HUES48 (cell line): ENCODE measurements around the gene TMEM200B.
"Not testable (repeated sequence)": the region's sequence is repeated elsewhere in the genome, so short reads cannot be mapped to it uniquely, and the experiment has no call there.

ENCODE experiments used
- H3K27ac ChIP-seq: one replicate; pipeline ENCODE4 v1.7.0; 2013; ENCODE audit warnings: low read depth, low read length, inconsistent platforms
- H3K27me3 ChIP-seq: 2 replicates; pipeline ENCODE4 v1.6.1; 2013; ENCODE audit warnings: mild to moderate bottlenecking, low read length; ENCODE audit not compliant: control insufficient read depth, insufficient read depth
- H3K36me3 ChIP-seq: 2 replicates; pipeline ENCODE4 v1.6.1; 2013; ENCODE audit warnings: low read length; ENCODE audit not compliant: control insufficient read depth, insufficient read depth
- H3K4me1 ChIP-seq: 2 replicates; pipeline ENCODE4 v1.6.1; 2013; ENCODE audit warnings: mild to moderate bottlenecking, low read length; ENCODE audit not compliant: control insufficient read depth, insufficient read depth
- H3K4me3 ChIP-seq: 2 replicates; pipeline ENCODE4 v1.5.1; 2013; ENCODE audit warnings: mild to moderate bottlenecking, low read depth, low read length
- H3K9ac ChIP-seq: 2 replicates; pipeline ENCODE4 v1.6.1; 2013; ENCODE audit warnings: mild to moderate bottlenecking, low read depth, low read length, moderate library complexity
- H3K9me3 ChIP-seq: 2 replicates; pipeline ENCODE4 v1.6.1; 2013; ENCODE audit warnings: low read length; ENCODE audit not compliant: control insufficient read depth, insufficient read depth

Gene TMEM200B

GRCh38 chr1:29133861-29134694 lies 10.4 kb upstream of the TMEM200B start:
- Histone ChIP-seq H3K4me3 (no peak overlapping the region), H3K9ac (no peak overlapping the region), H3K27ac (no peak overlapping the region), H3K4me1 (peaks cover 3% of the 10 kb centered on the region; the same call in 1 of the 2 replicates), H3K27me3 (no peaks in the 10 kb centered on the region), H3K9me3 (no peaks in the 10 kb centered on the region), H3K36me3 (no peaks in the 10 kb centered on the region)

DNA sequence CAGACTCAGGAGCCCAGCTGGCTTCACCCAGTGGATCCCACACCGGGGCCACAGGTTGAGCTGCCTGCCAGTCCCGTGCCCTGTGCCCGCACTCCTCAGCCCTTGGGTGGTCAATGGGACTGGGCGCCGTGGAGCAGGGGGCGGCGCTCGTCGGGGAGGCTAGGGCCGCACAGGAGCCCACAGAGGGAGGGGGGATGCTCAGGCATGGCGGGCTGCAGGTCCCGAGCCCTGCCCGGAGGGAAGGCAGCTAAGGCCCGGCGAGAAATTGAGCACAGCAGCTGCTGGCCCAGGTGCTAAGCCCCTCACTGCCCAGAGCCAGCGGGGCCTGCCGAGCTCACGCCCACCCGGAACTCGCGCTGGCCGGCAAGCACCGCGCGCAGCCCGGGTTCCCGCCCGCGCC lies 7.4 kb upstream of the TMEM200B start:
- not testable (repeated sequence) for H3K36me3 ChIP-seq, H3K9ac ChIP-seq, H3K4me1 ChIP-seq, H3K27me3 ChIP-seq, H3K4me3 ChIP-seq, H3K27ac ChIP-seq, H3K9me3 ChIP-seq

DNA sequence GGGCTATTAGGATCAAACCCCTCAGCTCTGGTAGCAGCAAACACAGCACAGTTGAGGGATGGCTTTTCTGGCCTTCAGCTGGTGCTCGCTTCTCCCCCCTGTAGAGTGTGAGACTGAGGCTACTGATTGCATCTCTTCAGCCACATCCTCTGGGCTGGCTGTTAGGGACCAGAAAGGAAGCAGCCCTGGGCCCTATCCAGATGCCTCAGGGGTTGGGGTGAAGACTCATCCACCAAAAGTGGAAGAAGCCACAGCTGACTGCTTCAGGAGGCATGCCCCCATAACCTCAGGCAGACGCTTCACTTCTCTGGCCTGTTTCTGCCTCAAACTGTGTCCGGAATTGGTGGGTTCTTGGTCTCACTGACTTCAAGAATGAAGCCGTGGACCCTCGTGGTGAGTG lies 6.2 kb upstream of the TMEM200B start:
- Histone ChIP-seq H3K9ac (no peak overlapping the region), H3K4me3 (no peak overlapping the region), H3K36me3 (no peaks in the 10 kb centered on the region), H3K27me3 (0 out of 2 replicates have a peak, but pooled peaks cover 5% of the 10 kb centered on the region), H3K9me3 (no peaks in the 10 kb centered on the region), H3K27ac (no peak overlapping the region), H3K4me1 (peaks cover 9% of the 10 kb centered on the region; the same call in 1 of the 2 replicates)

DNA sequence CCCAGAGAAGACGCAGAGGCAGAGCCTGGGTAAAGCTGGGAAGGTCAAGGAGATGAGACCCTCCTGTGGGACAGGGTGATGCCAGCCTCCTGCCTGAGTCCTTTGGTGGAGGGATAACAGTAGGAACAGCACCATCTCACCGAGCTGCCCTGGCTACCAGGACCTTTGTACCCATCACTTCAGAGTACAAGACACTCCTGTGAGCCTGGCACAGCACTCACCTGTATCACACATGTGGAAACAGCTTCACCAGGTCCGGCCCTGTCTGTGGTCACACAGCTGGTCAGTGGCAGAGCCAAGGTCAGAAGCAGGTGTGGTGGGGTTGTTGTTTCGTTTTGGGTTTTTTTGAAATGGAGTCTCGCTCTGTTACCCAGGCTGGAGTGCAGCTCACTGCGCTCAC lies 5.0 kb upstream of the TMEM200B start:
- H3K27me3 ChIP-seq: 0 out of 2 replicates have a peak, but pooled peaks cover 5% of the 10 kb centered on the region
- H3K27ac ChIP-seq: no peak overlapping the region
- peaks cover 11% of the 10 kb centered on the region; the same call in 1 of the 2 replicates for H3K4me1 ChIP-seq
- H3K4me3 ChIP-seq: no peak overlapping the region
- no peaks in the 10 kb centered on the region for H3K36me3 ChIP-seq
- H3K9me3 ChIP-seq: no peaks in the 10 kb centered on the region
- no peak overlapping the region for H3K9ac ChIP-seq

DNA sequence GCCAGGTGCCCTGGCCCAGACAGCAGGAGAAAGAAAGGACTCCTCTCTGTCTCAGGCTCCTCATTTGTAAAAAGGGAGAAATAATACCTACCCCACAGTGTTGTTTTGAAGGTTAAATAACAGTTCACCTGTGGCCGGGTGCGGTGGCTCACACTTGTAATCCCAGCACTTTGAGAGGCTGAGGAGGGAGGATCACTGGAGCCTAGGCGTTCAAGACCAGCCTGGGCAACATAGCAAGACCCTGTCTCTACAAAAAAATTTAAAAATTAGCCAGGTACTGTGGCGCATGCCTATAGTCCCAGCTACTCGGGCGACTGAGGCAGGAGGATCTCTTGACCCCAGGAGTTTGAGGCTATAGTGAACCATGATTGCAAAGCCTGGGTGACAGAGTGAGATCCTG lies 2.5 kb upstream of the TMEM200B start:
- H3K9me3 ChIP-seq: no peaks in the 10 kb centered on the region
- H3K4me3 ChIP-seq: no peak overlapping the region
- H3K36me3 ChIP-seq: no peaks in the 10 kb centered on the region
- no peak overlapping the region for H3K9ac ChIP-seq
- no peak overlapping the region for H3K27ac ChIP-seq
- H3K4me1 ChIP-seq: peaks cover 11% of the 10 kb centered on the region; the same call in 1 of the 2 replicates
- peaks cover 19% of the 10 kb centered on the region for H3K27me3 ChIP-seq

DNA sequence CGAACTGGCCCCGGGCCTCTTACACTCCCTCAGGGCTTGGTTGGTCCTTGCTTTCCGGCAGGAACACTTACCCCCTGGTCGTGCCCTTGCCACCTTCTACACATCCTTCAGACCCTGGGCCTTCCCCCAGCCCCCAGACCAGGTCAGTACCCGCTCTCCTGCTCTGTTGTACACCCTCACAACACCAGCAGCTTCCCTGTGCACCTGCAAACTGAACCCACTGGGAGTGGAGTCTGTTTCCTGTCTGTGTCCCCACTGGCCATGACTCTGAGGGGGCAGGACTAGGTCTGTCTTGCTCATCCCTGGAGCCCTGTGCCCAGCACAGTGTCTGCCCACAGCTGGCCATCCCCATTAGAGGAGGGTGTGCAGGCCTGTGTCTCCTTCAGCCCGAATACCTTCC lies 2.1 kb upstream of the TMEM200B start:
- H3K27ac ChIP-seq: no peak overlapping the region
- H3K9ac ChIP-seq: no peak overlapping the region
- no peak overlapping the region for H3K4me3 ChIP-seq

GRCh38 chr1:29125237-29125641 lies 1.5 kb upstream of the TMEM200B start:
- peaks cover 17% of the 10 kb centered on the region; the same call in 1 of the 2 replicates for H3K4me1 ChIP-seq
- H3K9me3 ChIP-seq: no peaks in the 10 kb centered on the region
- 0 out of 2 replicates have a peak, but pooled peaks cover 5% of the 10 kb centered on the region for H3K36me3 ChIP-seq
- H3K4me3 ChIP-seq: peak overlapping the region; percentile 65; the same call in 1 of the 2 replicates
- peak overlapping the region; percentile 56; the same call in 1 of the 2 replicates for H3K9ac ChIP-seq
- peaks cover 24% of the 10 kb centered on the region for H3K27me3 ChIP-seq
- H3K27ac ChIP-seq: peak overlapping the region; percentile 83

More for the DNA sequence above, 2.1 kb upstream of the TMEM200B start:
- Histone ChIP-seq H3K36me3 (no peaks in the 10 kb centered on the region), H3K9me3 (no peaks in the 10 kb centered on the region), H3K27me3 (peaks cover 19% of the 10 kb centered on the region), H3K4me1 (peaks cover 13% of the 10 kb centered on the region; the same call in 1 of the 2 replicates)

- Histone ChIP-seq H3K4me1 (peaks cover 17% of the 10 kb centered on the region; the same call in 1 of the 2 replicates), H3K9ac (peak overlapping the region; percentile 72), H3K27me3 (peaks cover 24% of the 10 kb centered on the region), H3K27ac (peak overlapping the region; percentile 83), H3K36me3 (0 out of 2 replicates have a peak, but pooled peaks cover 6% of the 10 kb centered on the region), H3K4me3 (peak overlapping the region; percentile 65), H3K9me3 (no peaks in the 10 kb centered on the region)
Observed at GRCh38 chr1:29124366-29125236, 898 bp upstream of the TMEM200B start.

GRCh38 chr1:29123053-29123886 lies 433 bp downstream of the TMEM200B start:
- Histone ChIP-seq H3K27ac (peak overlapping the region; percentile 18), H3K36me3 (peaks cover 10% of the 10 kb centered on the region; the same call in 1 of the 2 replicates), H3K9ac (peak overlapping the region; percentile 60), H3K9me3 (no peaks in the 10 kb centered on the region), H3K4me1 (peaks cover 17% of the 10 kb centered on the region; the same call in 1 of the 2 replicates), H3K4me3 (peak overlapping the region; percentile 65), H3K27me3 (peaks cover 24% of the 10 kb centered on the region)

DNA sequence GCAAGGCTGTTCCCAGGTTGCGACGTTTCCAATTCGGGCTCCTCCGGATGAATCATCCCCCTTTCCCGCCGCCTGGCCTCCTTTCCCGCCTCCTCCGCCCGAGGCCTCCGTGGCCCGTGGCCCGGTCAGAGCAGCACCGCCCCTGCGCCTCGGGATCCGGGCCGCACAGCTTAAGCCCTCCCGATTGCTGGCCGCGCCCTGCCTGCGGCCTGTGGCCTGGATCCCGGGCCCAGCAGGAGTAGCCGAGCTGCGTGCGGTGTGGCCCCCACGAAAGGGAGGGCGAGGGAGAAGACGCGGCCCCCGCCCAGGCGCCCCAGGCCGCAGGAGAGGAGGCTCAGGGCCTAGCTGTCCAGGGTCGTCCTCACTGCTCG lies 1.0 kb downstream of the TMEM200B start:
- H3K4me3 ChIP-seq: peak overlapping the region; percentile 65
- H3K9ac ChIP-seq: peak overlapping the region; percentile 60
- peak overlapping the region; percentile 12 for H3K27ac ChIP-seq

More for the DNA sequence above, 1.0 kb downstream of the TMEM200B start:
- peaks cover 24% of the 10 kb centered on the region for H3K27me3 ChIP-seq
- H3K9me3 ChIP-seq: no peaks in the 10 kb centered on the region
- peaks cover 17% of the 10 kb centered on the region; the same call in 1 of the 2 replicates for H3K4me1 ChIP-seq
- peaks cover 10% of the 10 kb centered on the region; the same call in 1 of the 2 replicates for H3K36me3 ChIP-seq
